Activated CD8-positive, alpha-beta memory T cell treated with anti-CD3 and anti-CD28 coated beads for 36 hours (primary cell): Measurements from ENCODE around the gene SH3BP5. TPM values are rescaled to one million over a fixed set of nuclear protein-coding genes. Genes with fewer than 3 reads are reported as not detected.

Experiments used
- CTCF ChIA-PET: fragments of 350-600 bp; sonication (Branson Sonifier 250); formaldehyde crosslinking; loops from one replicate; lab custom pipeline; 2021; ENCODE audit warnings: antibody characterized with exemption; lab: Charles Lee
- POLR2A ChIA-PET: fragments of 350-600 bp; sonication (Branson Sonifier 250); formaldehyde crosslinking; loops from one replicate; lab custom pipeline; 2021; ENCODE audit warnings: antibody characterized with exemption; lab: Charles Lee
- total RNA-seq, 2 experiments: library from RNA; stranded (reverse); gene quantifications; one replicate each; pipeline ENCODE4 v1.2.3, GENCODE V29; 2021

Gene SH3BP5
- total RNA-seq, 2 experiments from 2014 or later: 8.5 to 8.6 TPM

DNA sequence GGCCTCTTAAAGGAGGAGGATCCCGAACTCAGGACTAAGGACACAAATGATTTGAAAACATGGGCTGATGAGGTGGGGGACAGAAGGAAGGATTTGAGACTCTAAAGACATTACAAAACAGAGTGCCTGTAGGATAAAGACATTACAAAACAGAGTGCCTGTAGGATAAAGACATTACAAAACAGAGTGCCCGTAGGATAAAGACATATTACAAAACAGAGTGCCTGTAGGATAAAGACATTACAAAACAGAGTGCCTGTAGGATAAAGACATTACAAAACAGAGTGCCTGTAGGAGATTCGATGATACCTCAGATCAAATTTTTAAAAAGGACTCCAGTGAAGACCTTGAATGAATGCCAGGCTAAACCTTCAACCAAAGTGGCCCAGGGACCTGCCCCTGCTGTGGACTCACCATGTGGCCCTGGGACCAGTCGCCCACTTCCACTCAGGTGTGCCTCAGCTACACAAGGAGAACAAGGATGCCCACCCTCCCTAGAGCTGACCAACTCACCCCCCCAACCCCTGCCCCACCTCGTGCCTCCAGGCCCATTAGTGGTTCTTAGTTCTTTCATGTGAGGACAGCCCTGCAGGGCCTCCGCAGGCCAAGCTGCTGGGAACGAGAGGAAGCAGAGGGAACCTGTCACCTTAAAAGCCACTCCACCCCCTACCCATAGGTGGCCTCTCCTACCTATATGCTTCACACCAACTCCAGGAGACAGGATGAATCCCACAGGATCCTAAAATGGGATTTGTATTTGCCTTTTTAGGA lies 59.8 kb downstream of the SH3BP5 start:
- ChIA-PET CTCF (interaction anchor here (1.3 kb wide), 1 partner anchor 133 kb away, joined by 4 read pairs; no protein-coding TSS in a partner anchor), POLR2A (no interaction called here)

DNA sequence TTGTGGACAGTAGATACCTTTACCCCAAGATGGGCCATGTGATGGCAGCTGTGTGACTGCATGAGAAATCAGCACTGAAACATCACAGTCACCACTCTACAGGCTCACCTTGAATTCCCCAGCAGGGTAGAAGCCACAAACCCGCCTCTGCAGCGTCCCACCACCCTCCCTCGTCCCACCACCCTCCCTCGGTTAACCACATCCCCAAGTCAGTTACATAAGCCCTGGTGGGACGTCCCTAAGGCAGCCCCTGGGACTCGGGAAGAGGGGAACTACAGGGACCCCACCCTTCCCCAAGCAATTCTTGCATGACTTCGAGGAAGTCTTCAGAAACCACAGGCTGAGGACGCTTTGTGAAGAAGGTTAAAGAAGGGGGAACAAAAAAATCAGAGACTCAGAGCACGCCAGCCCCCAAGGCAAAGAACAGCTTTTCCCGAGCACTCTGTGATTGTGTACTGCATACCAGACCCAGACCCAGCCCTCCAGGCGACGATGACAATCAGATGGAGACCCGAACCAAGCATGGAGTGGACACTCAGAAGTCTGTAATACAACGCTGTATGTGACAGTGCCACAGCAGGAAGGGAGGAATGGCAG lies 60.5 kb downstream of the SH3BP5 start:
- CTCF ChIA-PET: interaction anchor here (1.0 to 8.2 kb wide), 2 partner anchors 12 to 59 kb away, joined by 3 to 102 read pairs; partner anchors contain the start of gene SH3BP5

DNA sequence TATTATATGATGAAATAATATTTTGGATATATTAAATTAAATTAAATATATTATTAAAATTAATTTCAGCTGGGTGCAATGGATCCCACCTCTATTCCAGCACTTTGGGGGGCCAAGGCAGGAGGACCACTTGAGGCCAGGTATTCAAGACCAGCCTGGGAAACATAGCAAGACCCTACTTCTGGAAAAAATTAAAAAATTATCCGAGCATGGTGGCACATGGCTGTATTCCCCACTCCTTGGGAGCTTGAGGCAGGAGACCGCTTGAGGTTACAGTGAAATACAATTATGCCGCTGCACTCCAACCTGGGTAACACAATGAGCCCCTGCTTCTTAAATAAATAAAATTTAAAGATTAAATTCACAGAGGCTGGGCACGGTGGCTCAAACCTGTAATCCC lies 61.4 kb downstream of the SH3BP5 start:
- ChIA-PET CTCF (interaction anchor here (1.0 to 8.2 kb wide), 5 partner anchors 13 to 107 kb away, joined by 3 to 102 read pairs (median 3); partner anchors contain the start of gene SH3BP5), POLR2A (interaction anchor here (0.6 to 0.8 kb wide), 2 partner anchors 20 to 98 kb away, joined by 3 to 4 read pairs; no protein-coding TSS in a partner anchor)

More for the DNA sequence above, 60.5 kb downstream of the SH3BP5 start:
- POLR2A ChIA-PET: no interaction called here

DNA sequence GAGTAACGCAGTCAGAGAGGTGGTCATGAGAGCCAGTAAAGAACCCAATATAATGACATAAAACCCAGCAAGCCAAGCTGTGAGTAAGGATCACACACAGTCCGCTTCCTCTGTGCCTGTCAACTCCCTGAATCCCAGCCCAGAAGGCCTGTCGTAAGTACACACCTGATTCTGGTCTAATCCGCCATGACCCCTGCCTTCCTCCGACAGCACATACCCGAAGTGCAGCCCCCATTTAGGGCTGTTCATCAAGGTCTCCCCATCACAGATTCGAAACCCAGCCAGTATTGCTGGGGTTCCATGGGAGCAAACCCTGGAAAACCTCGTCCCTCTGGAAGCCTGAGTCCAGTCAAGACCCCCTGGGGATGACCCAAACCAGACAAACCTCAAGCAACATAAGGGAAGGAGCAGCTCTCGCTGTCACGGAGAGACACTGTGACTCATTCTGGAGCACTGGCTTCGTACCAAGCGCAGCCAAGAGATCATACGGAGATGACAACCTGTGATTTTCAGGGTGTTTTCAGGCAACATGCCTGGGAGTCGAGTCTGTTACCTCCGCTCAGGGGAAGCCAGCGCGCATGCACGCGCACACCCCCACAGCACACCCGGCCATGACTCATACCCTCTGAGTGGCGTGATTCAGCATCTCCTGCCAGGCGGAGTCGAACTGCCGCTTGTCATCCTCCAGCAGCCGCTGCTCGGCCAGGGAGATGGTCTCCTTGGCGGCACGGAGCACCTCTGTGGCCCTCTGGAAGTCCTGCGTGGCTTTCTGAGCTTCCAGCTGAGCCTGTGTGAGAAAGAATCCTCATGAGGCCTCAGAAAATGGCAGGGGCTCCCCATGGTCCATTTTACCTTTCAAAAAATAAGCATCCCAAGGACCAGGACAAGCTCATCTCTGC lies 63.0 kb downstream of the SH3BP5 start:
- POLR2A ChIA-PET: interaction anchor here (0.6 to 1.6 kb wide), 5 partner anchors 30 to 92 kb away, joined by 3 to 6 read pairs (median 3); partner anchors contain the start of gene SH3BP5

DNA sequence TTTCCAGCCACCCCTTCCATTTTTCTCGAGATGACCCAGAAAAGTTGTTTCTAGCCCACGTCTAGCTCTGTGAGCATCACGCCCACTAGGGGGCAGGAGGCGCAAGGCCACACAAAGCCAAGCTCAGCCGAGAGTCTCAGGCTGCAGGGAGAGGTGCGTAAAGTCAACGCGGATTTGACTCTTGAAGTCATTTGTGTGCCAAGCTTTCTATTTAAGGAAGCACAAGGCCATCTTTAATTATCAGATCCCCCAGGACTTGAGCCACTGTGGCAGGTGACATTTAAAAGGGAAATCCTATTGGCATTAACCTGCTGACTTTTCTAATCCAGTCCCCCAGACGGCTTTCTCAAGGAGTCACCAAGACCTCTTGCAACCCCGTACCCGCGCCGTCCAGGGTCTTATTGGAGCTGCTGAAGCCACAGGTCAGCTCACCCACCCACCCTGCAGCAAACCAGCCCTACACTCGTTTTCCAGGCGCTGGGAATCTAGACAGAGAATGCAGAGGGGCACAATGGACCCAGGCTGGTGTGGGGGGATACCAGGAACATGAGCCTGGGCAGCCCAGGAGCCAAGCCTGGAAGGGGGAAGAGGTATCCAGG lies 64.3 kb downstream of the SH3BP5 start:
- POLR2A ChIA-PET: interaction anchor here (0.8 to 1.6 kb wide), 2 partner anchors 64 to 93 kb away, joined by 4 to 6 read pairs; partner anchors contain the start of gene SH3BP5
- CTCF ChIA-PET: interaction anchor here (0.6 to 8.2 kb wide), 42 partner anchors 8 to 528 kb away, joined by 3 to 102 read pairs (median 5); partner anchors contain the start of genes CAPN7 and SH3BP5

More for the DNA sequence above, 63.0 kb downstream of the SH3BP5 start:
- CTCF ChIA-PET: interaction anchor here (0.5 to 8.2 kb wide), 18 partner anchors 7 to 138 kb away, joined by 3 to 102 read pairs (median 6); partner anchors contain the start of genes CAPN7 and SH3BP5

DNA sequence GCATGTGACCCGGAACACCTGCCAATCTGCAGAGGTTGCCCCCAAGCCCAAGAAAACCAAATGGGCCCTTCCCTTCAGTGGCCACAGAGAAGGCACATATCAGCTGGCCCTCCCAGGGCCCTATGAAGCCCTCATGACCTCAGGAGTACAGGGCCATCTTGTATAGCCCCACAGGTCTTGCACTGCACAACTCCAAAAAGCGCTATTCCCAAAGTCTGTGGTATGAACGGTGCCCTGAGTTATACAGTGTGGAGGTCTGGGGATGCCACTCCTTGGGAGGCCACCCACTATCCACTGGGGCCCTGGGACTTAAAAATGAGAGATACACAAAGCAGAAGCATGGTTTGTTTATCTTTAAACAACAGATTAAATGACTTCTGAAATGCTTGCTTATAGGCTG lies 64.9 kb downstream of the SH3BP5 start:
- POLR2A ChIA-PET: interaction anchor here (0.8 to 1.6 kb wide), 2 partner anchors 65 to 94 kb away, joined by 4 to 6 read pairs; partner anchors contain the start of gene SH3BP5
- CTCF ChIA-PET: interaction anchor here (0.5 to 8.2 kb wide), 42 partner anchors 8 to 529 kb away, joined by 3 to 102 read pairs (median 5); partner anchors contain the start of genes CAPN7 and SH3BP5

DNA sequence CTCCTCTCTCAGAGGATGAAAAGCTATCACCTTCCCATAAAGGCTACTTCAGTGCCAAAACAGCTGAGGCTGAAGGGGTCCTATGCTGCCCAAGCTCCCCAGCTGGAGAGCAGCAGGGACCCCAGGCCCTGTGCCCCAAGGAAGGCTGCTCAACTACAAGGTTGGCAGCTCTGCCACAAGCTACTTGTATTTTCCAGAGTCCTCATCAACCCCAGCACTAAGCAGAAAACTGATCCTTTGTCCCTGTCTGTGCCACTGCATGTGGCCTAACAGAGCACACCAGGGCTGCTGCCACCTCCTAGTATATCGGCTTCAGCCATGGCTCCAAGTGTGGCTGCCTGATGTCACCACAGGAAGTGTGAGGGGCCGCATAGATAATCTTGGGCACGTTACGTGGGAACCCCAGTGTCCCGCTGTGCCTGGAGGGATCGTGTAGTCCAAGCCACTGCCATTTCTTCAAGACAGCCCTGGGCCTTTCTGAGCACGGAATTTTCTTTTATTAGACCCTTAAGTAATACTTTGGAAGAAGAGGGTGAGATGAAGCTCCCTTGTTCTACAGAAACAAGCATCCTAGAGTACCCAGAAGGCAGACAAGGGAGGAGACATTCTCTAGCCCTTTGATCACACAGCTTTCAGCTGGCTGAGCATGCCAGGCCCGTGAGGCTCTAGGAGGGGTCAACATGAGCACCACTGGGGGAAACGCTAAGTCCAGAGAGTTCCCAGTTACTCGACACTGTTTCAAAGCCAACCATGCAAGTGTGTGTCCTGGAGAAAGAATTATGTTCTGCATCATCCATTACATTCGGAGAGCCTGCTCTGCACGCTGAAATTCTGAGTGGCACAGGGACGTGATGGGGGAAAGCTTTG lies 65.6 kb downstream of the SH3BP5 start:
- CTCF ChIA-PET: interaction anchor here (0.5 to 8.2 kb wide), 17 partner anchors 9 to 159 kb away, joined by 3 to 102 read pairs (median 6); partner anchors contain the start of gene SH3BP5
- POLR2A ChIA-PET: interaction anchor here (0.6 kb wide), 1 partner anchor 118 kb away, joined by 3 read pairs; no protein-coding TSS in a partner anchor

DNA sequence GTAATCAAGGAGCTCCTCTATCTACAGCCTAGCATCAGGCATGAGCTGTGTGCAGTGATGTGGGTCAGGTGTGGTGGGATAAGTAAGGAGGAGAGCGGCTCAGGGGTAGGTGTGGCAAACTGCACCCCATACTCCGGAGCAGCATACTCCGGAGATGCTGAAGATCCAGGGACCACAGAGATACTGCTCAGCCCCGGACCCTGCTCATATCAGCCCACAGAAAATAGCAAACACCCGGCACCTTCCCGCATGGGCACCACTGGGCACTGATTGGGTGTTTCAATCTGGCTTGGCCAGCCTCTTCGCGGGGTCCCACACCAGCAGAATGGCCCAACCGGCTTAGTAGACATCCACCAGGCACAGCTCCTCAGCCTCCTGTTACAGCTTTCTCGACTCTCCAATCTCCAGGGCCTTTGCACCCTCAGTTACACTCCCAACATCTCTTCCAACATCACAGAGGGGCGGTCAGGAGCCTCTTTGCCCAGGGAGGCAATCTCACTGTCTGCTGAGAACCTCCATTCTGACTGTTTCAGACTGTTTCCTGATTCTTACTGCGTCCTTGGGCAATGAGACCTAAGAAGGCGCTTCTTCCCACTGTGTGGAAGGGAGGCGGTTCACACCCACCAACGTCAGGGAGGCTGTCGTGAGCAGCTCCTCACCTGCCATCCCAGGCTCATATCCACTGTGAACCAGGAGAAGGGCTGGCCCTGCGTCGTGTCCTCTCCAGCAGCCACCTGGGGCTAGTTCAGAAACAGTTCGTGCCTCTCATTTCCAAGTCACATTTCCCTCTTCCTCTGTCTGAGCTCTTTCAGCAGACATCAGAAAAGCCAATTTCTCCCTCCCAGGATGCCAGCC lies 66.5 kb downstream of the SH3BP5 start:
- ChIA-PET POLR2A (interaction anchor here (0.6 to 0.7 kb wide), 2 partner anchors 119 to 1848 kb away, joined by 3 read pairs; no protein-coding TSS in a partner anchor), CTCF (interaction anchor here (0.7 to 8.2 kb wide), 9 partner anchors 11 to 157 kb away, joined by 3 to 102 read pairs (median 4); partner anchors contain the start of gene SH3BP5)

DNA sequence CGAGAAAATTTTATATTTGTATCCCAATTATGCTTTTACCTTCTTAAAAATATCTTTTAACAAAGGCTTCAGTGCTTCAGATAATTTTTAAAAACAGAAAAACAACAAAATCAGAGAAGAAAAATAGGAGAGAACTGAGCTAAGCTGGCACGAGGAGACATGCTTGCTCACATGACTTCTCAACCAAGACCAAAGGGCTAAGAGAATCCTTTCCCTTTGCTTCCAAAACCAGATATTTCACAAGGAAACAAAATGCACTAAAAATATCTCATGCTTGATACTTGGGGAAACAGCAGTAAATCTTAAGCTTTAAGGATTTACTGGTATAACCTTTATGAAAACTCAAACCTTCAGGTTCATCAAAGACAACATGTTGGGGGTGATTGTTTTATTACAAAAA lies 67.9 kb downstream of the SH3BP5 start:
- ChIA-PET CTCF (interaction anchor here (1.2 to 8.2 kb wide), 4 partner anchors 48 to 141 kb away, joined by 3 to 102 read pairs (median 22); partner anchors contain the start of gene SH3BP5), POLR2A (no interaction called here)

DNA sequence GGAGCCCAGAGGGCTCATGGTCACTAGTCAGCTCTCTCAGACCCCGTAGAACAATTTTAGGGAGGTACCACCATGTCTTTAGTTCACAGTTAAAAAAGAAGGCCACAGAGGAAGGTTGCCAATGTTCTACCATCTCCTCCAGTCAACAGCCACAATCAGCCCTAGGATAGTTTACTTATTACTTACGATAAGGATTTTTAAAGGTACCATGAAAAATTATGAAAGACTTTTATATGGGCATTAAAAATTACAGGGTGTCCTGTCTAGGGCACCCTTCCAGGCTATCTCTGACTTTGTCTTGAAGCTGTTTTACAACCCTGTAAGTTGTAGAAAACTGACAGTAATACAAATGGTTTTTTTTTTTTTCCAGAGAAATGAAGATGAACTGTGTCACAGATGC lies 68.5 kb downstream of the SH3BP5 start:
- POLR2A ChIA-PET: no interaction called here
- CTCF ChIA-PET: interaction anchor here (0.8 to 8.2 kb wide), 6 partner anchors 48 to 141 kb away, joined by 3 to 102 read pairs (median 4); partner anchors contain the start of gene SH3BP5

DNA sequence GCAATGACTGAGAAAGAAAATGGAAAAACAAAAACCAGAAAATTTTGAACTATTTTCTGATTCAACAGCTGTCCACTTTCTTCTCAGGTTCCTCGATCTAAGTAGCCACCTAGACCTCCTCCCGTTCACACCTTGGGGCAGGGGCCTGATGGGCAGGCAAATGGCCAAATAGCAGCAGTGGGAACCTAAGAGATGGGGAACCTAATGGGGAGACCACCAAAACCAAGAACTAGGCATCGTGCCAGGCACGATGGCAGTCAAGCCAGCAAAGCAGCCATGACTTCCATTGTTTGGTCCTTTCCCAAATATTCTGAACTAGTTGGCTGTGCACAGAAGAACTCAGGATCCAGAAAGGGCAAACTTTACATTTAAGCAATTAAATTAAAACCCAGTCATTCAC lies 69.3 kb downstream of the SH3BP5 start:
- POLR2A ChIA-PET: no interaction called here
- CTCF ChIA-PET: interaction anchor here (2.1 kb wide), 1 partner anchor 60 kb away, joined by 4 read pairs; no protein-coding TSS in a partner anchor

DNA sequence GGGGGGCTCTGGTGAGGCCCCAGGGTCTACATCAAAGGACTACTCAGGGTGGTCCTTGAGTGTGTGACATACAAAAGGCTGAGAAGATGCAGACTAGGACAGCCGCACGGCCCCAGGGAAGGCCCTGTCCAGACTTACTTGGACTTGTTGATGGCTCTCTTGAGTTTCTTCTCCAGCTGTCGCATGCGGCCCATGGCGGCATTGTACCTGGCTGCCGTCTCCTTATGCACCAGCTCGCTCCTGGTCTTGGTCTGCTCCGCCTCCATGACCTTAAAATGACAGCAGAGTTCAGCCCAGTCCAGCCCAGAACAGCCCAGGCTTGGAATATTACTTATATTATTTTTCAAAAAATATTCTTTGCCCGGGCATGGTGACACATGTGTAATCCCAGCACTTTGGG lies 70.4 kb downstream of the SH3BP5 start:
- CTCF ChIA-PET: interaction anchor here (2.1 kb wide), 1 partner anchor 59 kb away, joined by 4 read pairs; no protein-coding TSS in a partner anchor

DNA sequence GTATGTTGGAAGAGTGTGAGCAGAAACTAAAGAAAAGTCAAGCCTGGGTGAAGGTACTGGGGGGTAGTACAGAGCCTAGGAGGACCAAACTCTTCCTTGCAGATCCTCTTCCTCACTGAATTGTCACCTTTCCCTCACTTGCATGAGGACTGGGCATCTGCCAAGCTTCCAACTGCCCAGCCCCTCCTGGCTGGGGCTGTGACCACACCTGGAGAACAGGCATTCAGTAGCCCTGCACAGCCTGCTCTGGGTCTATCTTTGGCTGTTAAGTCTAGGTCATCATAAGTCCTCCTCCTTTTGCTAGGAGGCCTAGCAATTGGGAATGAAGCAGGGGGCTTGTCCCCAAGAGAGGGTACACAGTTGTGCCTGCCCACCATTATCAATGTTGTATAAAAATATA lies 71.1 kb downstream of the SH3BP5 start:
- CTCF ChIA-PET: no interaction called here
- POLR2A ChIA-PET: no interaction called here

More for the DNA sequence above, 70.4 kb downstream of the SH3BP5 start:
- POLR2A ChIA-PET: no interaction called here

DNA sequence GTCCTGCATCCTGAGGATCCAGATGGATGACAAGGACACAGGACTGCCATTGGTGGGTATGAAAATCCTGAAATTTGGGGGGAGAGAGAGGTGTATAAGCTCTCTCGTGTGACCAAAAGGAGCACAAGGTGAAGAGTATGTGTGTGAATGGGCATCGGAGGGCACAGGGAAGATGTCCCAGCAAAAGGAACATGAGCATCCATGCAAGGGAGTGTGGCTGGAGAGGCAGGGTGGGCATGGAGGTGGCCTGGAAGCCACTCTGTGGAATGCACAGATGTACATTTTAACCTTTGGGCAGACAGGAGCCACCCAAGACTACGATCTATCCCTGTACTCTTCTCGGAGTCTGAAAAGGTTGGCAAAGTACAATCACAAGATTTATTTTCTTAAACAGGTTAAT lies 71.9 kb downstream of the SH3BP5 start:
- ChIA-PET POLR2A (no interaction called here), CTCF (interaction anchor here (0.9 kb wide), 1 partner anchor 8 kb away, joined by 3 read pairs; no protein-coding TSS in a partner anchor)

DNA sequence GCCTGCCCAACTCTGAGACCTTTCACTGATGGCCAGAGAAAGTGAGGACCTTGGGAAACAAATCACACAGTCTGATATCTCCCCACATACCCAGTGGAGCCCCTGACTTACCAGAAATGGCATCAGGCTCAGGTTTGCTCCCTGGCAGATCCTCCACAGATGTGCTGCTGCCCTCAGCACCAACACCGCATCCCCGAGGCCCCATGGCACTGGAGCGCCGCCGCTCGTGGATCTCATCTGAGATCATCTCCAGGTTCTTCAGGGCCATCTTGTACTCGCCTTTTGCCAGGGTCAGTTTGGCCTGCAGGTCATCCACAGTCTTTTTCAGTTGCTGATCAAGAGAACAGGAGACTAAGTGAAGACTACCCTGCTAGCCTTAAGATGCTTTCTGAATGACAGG lies 73.7 kb downstream of the SH3BP5 start:
- POLR2A ChIA-PET: no interaction called here
- CTCF ChIA-PET: interaction anchor here (2.5 kb wide), 1 partner anchor 9 kb away, joined by 9 read pairs; no protein-coding TSS in a partner anchor
